Lower leg skin (tissue), 3 donors: ENCODE measurements around the gene FLII.

Source experiments
- CTCF ChIP-seq, 3 donors: fragments of 450-650 bp; IDR thresholded peaks; one replicate each; pipeline ENCODE4 v1.5.1; 2016; ENCODE audit warnings: antibody characterized with exemption in 3 of 3, mild to moderate bottlenecking in 3 of 3, moderate library complexity in 2 of 3
- POLR2A ChIP-seq, 2 donors: fragments of 450-650 bp; IDR thresholded peaks; one replicate each; pipeline ENCODE4 v1.6.1; 2016 to 2017; ENCODE audit warnings: antibody characterized with exemption in 2 of 2, mild to moderate bottlenecking in 1 of 2, moderate library complexity in 1 of 2

GRCh38 chr17:18261146-18261515, 2.6 kb upstream of the FLII start:
- TF ChIP-seq CTCF (IDR thresholded peaks at IDR 0.05) (no peak), POLR2A (IDR thresholded peaks at IDR 0.05) (no peak)
